Sigmoid colon (tissue), 7 donors: ENCODE data around the gene BCL2L1. TPM values are rescaled to one million over a fixed set of nuclear protein-coding genes. Genes with fewer than 3 reads are reported as not detected.

ENCODE experiments used
- DNase-seq: peaks from one replicate; pipeline ENCODE4 v3.0.0-alpha.2; 2019
- H3K27ac ChIP-seq, 4 donors: fragments of 200-600 bp; sonication (generic); one replicate each; pipeline ENCODE4 v1.5.1; 2016 to 2019; ENCODE audit warnings: mild to moderate bottlenecking in 1 of 4
- H3K27me3 ChIP-seq, 3 donors: fragments of 200-600 bp; sonication (generic); one replicate each; pipeline ENCODE4 v1.5.1; 2019; ENCODE audit warnings: mild to moderate bottlenecking in 1 of 3
- H3K36me3 ChIP-seq, 4 donors: fragments of 200-600 bp; sonication (generic); one replicate each; pipeline ENCODE4 v1.5.1; 2016 to 2019
- H3K4me1 ChIP-seq, 4 donors: fragments of 200-600 bp; sonication (generic); one replicate each; pipeline ENCODE4 v1.5.1; 2017 to 2019
- H3K4me3 ChIP-seq, 4 donors: fragments of 200-600 bp; sonication (generic); one replicate each; pipeline ENCODE4 v1.5.1; 2017 to 2019; ENCODE audit warnings: mild to moderate bottlenecking in 2 of 4, moderate library complexity in 1 of 4
- H3K9me3 ChIP-seq, 4 donors: fragments of 200-600 bp in 3 of 4; sonication (generic) in 3 of 4; one replicate each; pipeline versions ENCODE4 v1.5.1 to v1.6.1; 2013 to 2019
- EP300 ChIP-seq, 4 donors: sonication (generic); formaldehyde crosslinking; IDR thresholded peaks; one replicate each; pipeline ENCODE4 v1.6.1; 2017; ENCODE audit warnings: antibody characterized with exemption in 4 of 4
- POLR2A ChIP-seq, 2 donors: fragments of 450-650 bp; IDR thresholded peaks; one replicate each; pipeline ENCODE4 v1.6.1; 2016; ENCODE audit warnings: antibody characterized with exemption in 2 of 2, mild to moderate bottlenecking in 2 of 2, moderate library complexity in 2 of 2
- POLR2AphosphoS5 ChIP-seq, 4 donors: sonication (generic); formaldehyde crosslinking; IDR thresholded peaks; one replicate each; pipeline ENCODE4 v1.6.1; 2017; ENCODE audit warnings: antibody characterized with exemption in 4 of 4
- WGBS, 2 donors: extraction: QIAGEN DNeasy Blood & Tissue Kit; methylation state at CpG; one replicate each; pipeline ENCODE4 v1.1.7; 2013; 5-methylcytosine and 5-hydroxymethylcytosine counted together
- intact Hi-C: fragments of 100-400 bp; cut with DNase I; formaldehyde crosslinking; loops from one replicate; pipeline ENCODE4 v1.15.1; 2023
- polyA plus RNA-seq, 3 donors: library from polyadenylated mRNA; stranded (reverse); fragments of 200-250 nt; gene quantifications; one replicate each; pipeline ENCODE4 v1.2.3, GENCODE V29; 2013
- total RNA-seq, 4 donors: library from RNA; depleted of rRNA; stranded (reverse); fragments of >200 nt; gene quantifications; one replicate each; pipeline ENCODE4 v1.1.0, GENCODE V29; 2016
- TF ChIP-seq, protein P1 (sequence below), 4 experiments: fragments of 450-650 bp in 3 of 4; fragments of 200-600 bp in 1 of 4; IDR thresholded peaks; one replicate each; pipeline ENCODE4 v1.5.1; 2016 to 2019; ENCODE audit warnings: antibody characterized with exemption in 4 of 4, mild to moderate bottlenecking in 3 of 4, moderate library complexity in 2 of 4
- donor health status: healthy with polysubstance abuse.
- donor health status: Bipolar disorder and iron deficiency.
- donor health status: healthy.

BCL2L1 gene
- total and polyA plus RNA-seq, 7 donors = 53.2 to 94.8 (median 71.3) TPM

GRCh38 chr20:31764641-31765305 lies 42.1 kb upstream of the BCL2L1 start:
- H3K4me1 ChIP-seq = no peaks in the 10 kb centered on the region
- 90 to 98% methylated on average over 2 of the region's 2 CpGs for WGBS, 2 donors
- intact Hi-C loops = no loop called here
- H3K27me3 ChIP-seq = no peaks in the 10 kb centered on the region
- no peak overlapping the region for H3K4me3 ChIP-seq
- no peaks in the 10 kb centered on the region for H3K36me3 ChIP-seq
- TF ChIP-seq POLR2AphosphoS5 (IDR thresholded peaks at IDR 0.05) (no peak), POLR2A (IDR thresholded peaks at IDR 0.05) (no peak), EP300 (IDR thresholded peaks at IDR 0.05) (no peak)
- TF ChIP-seq, protein P1, sequence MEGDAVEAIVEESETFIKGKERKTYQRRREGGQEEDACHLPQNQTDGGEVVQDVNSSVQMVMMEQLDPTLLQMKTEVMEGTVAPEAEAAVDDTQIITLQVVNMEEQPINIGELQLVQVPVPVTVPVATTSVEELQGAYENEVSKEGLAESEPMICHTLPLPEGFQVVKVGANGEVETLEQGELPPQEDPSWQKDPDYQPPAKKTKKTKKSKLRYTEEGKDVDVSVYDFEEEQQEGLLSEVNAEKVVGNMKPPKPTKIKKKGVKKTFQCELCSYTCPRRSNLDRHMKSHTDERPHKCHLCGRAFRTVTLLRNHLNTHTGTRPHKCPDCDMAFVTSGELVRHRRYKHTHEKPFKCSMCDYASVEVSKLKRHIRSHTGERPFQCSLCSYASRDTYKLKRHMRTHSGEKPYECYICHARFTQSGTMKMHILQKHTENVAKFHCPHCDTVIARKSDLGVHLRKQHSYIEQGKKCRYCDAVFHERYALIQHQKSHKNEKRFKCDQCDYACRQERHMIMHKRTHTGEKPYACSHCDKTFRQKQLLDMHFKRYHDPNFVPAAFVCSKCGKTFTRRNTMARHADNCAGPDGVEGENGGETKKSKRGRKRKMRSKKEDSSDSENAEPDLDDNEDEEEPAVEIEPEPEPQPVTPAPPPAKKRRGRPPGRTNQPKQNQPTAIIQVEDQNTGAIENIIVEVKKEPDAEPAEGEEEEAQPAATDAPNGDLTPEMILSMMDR (IDR thresholded peaks at IDR 0.05) = no peak
- no peak overlapping the region for H3K27ac ChIP-seq
- DNase-seq = no peak
- H3K9me3 ChIP-seq = no peaks in the 10 kb centered on the region

DNA sequence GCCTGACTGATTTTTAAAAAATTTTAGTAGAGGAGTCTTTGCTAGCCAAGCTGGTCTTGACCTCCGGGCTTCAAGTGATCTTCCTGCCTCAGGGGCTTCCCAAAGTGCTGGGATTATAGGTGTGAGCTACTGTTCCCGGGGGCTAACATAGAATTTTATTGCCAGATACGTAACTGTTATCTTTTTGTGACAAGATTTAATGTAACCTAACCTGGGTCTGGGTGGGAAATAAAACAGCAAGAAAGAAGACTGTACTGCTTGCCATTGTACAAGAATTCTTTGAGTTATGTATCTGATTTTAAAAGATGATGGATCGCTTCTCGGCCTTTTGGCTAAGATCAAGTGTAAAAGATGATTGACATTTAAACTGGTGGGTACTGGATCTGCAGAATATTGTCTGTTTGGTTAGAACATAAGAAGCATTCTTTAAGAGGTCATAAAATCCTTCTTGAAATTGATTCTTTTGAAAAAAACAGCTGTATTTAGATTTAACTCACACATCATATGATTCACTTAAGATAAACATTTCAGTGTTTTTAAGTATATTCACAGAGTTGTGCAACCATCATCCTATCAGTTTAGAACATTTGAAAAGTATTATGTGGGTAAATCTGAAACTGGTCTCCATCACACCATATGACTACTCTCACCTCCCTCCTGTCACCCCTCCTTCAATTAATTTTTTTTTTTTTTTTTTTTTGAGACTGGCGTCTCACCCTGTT lies 38.0 kb upstream of the BCL2L1 start:
- Histone ChIP-seq H3K27ac (no peak overlapping the region), H3K4me1 (no peaks in the 10 kb centered on the region), H3K27me3 (no peaks in the 10 kb centered on the region), H3K36me3 (no peaks in the 10 kb centered on the region), H3K4me3 (no peak overlapping the region), H3K9me3 (no peaks in the 10 kb centered on the region)
- intact Hi-C loops = no loop called here
- TF ChIP-seq POLR2AphosphoS5 (IDR thresholded peaks at IDR 0.05) (no peak), EP300 (IDR thresholded peaks at IDR 0.05) (no peak), POLR2A (IDR thresholded peaks at IDR 0.05) (no peak)
- TF ChIP-seq, protein P1 (IDR thresholded peaks at IDR 0.05) = no peak
- no peak for DNase-seq
- 91 to 92% methylated on average over 6 of the region's 6 CpGs for WGBS, 2 donors

- Histone ChIP-seq H3K4me1 (no peaks in the 10 kb centered on the region), H3K4me3 (no peak overlapping the region), H3K36me3 (no peaks in the 10 kb centered on the region), H3K27ac (no peak overlapping the region), H3K27me3 (no peaks in the 10 kb centered on the region), H3K9me3 (no peaks in the 10 kb centered on the region)
- intact Hi-C loops = no loop called here
- 28 to 70% methylated on average over 2 of the region's 2 CpGs for WGBS, 2 donors
- no peak for DNase-seq
- no peak for TF ChIP-seq EP300 (IDR thresholded peaks at IDR 0.05)
- no peak for TF ChIP-seq POLR2AphosphoS5 (IDR thresholded peaks at IDR 0.05)
- no peak for TF ChIP-seq POLR2A (IDR thresholded peaks at IDR 0.05)
- TF ChIP-seq, protein P1 (IDR thresholded peaks at IDR 0.05) = no peak
Observed at GRCh38 chr20:31759836-31760518, 37.3 kb upstream of the BCL2L1 start.

DNA sequence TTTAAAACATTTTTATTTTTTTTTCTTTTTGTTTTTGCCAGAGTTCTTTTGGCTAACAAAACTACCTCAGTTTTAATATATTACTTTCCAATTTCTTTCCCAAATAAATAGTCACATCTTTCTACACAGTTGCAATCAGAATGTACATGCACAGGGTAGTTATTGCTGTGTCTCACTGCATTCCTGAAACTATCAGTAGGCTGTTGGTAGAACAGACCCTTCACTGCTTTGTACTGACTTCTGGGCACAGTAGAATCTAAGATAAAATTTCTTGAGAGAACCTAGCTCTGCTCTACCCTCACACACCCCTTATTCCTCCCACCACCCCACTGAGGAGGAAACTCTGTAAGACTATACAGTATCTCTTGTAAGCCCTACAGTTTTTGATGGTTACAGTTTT lies 36.3 kb upstream of the BCL2L1 start:
- Histone ChIP-seq H3K4me1 (no peaks in the 10 kb centered on the region), H3K27ac (no peak overlapping the region), H3K36me3 (no peaks in the 10 kb centered on the region), H3K27me3 (no peaks in the 10 kb centered on the region), H3K4me3 (no peak overlapping the region), H3K9me3 (no peaks in the 10 kb centered on the region)
- TF ChIP-seq POLR2AphosphoS5 (IDR thresholded peaks at IDR 0.05) (no peak), POLR2A (IDR thresholded peaks at IDR 0.05) (no peak), EP300 (IDR thresholded peaks at IDR 0.05) (no peak)
- TF ChIP-seq, protein P1 (IDR thresholded peaks at IDR 0.05) = no peak
- DNase-seq = no peak
- intact Hi-C loops = no loop called here
